GM23248 (cell line): ENCODE data around the gene ERI3. TPM values are rescaled to one million over a fixed set of nuclear protein-coding genes. Genes with fewer than 3 reads are reported as not detected.

Experiments
- DNase-seq: peaks from one replicate; pipeline ENCODE4 v3.0.0-alpha.2; 2015
- H2AFZ ChIP-seq: fragments of 200-600 bp; sonication (generic); 2 replicates; pipeline ENCODE4 v1.6.1; 2016; ENCODE audit warnings: antibody characterized with exemption
- H3F3A ChIP-seq: fragments of 200-600 bp; sonication (generic); 2 replicates; pipeline ENCODE4 v1.6.1; 2016; ENCODE audit warnings: mild to moderate bottlenecking, antibody characterized with exemption, mixed run types; ENCODE audit not compliant: insufficient read depth
- H3K27ac ChIP-seq: fragments of 200-600 bp; sonication (generic); 2 replicates; pipeline ENCODE4 v1.5.1; 2016; ENCODE audit warnings: mild to moderate bottlenecking
- H3K27me3 ChIP-seq: fragments of 200-600 bp; sonication (generic); replicated peaks from 2 replicates; pipeline ENCODE4 v1.6.1; 2016; ENCODE audit warnings: mild to moderate bottlenecking; ENCODE audit not compliant: insufficient read depth
- H3K36me3 ChIP-seq: fragments of 200-600 bp; sonication (generic); 2 replicates; pipeline ENCODE4 v1.6.1; 2016; ENCODE audit warnings: low read depth, mild to moderate bottlenecking
- H3K4me1 ChIP-seq: fragments of 200-600 bp; sonication (generic); 2 replicates; pipeline ENCODE4 v1.6.1; 2016; ENCODE audit warnings: mild to moderate bottlenecking; ENCODE audit not compliant: insufficient read depth
- H3K4me2 ChIP-seq: fragments of 200-600 bp; sonication (generic); one replicate; pipeline ENCODE4 v1.6.1; 2016; ENCODE audit warnings: mild to moderate bottlenecking; ENCODE audit not compliant: unreplicated experiment
- H3K4me3 ChIP-seq: fragments of 200-600 bp; sonication (generic); 2 replicates; pipeline ENCODE4 v1.5.1; 2016; ENCODE audit warnings: mild to moderate bottlenecking
- H3K79me2 ChIP-seq: fragments of 200-600 bp; sonication (generic); 2 replicates; pipeline ENCODE4 v1.6.1; 2016; ENCODE audit warnings: mild to moderate bottlenecking; ENCODE audit not compliant: insufficient read depth
- H3K9ac ChIP-seq: fragments of 200-600 bp; sonication (generic); 2 replicates; pipeline ENCODE4 v1.6.1; 2016; ENCODE audit warnings: mild to moderate bottlenecking
- H3K9me2 ChIP-seq: fragments of 200-600 bp; sonication (generic); 2 replicates; pipeline ENCODE4 v1.6.1; 2016; ENCODE audit warnings: mixed run types, mild to moderate bottlenecking, moderate library complexity; ENCODE audit not compliant: insufficient read depth
- H3K9me3 ChIP-seq: fragments of 200-600 bp; sonication (generic); one replicate; pipeline ENCODE4 v1.6.1; 2017; ENCODE audit warnings: low read depth
- H4K20me1 ChIP-seq: fragments of 200-600 bp; sonication (generic); 2 replicates; pipeline ENCODE4 v1.6.0; 2016; ENCODE audit not compliant: insufficient read depth
- EZH2 ChIP-seq: fragments of 200-600 bp; sonication (generic); IDR thresholded peaks from 2 replicates; pipeline ENCODE4 v1.6.1; 2018; ENCODE audit warnings: antibody characterized with exemption, mild to moderate bottlenecking; ENCODE audit not compliant: insufficient read depth, poor library complexity, severe bottlenecking
- EZH2phosphoT487 ChIP-seq: fragments of 200-600 bp; sonication (generic); IDR thresholded peaks from 2 replicates; pipeline ENCODE4 v1.6.1; 2018; ENCODE audit warnings: antibody characterized with exemption, moderate library complexity, mild to moderate bottlenecking, low read depth; ENCODE audit not compliant: insufficient read depth
- WGBS, 2 experiments: methylation state at CpG; one replicate each; pipeline ENCODE4 v1.1.6; 2015 to 2017; ENCODE audit warnings: low lambda C conversion rate in 2 of 2, low coverage in 1 of 2; ENCODE audit errors: missing lambda C conversion rate in 2 of 2; 5-methylcytosine and 5-hydroxymethylcytosine counted together
- in situ Hi-C: fragments of 300-500 bp; cut with MboI; formaldehyde crosslinking; loops from 2 replicates; pipeline ENCODE4 v1.15.0; 2020
- polyA plus RNA-seq: library from polyadenylated mRNA; unstranded; fragments of >200 nt; fragmentation: Nextera tagmentation; extraction: Ambion mirVana; gene quantifications from 2 replicates; pipeline ENCODE4 v1.2.1, GENCODE V29; 2016
- total RNA-seq: library from RNA; depleted of rRNA; stranded (reverse); fragments of >200 nt; shearing (Covaris generic); gene quantifications from 2 replicates; pipeline ENCODE4 v1.2.3, GENCODE V29; 2014

Gene ERI3
- total and polyA plus RNA-seq, 2 experiments from 2014 or later: 51.2 to 83.4 TPM

GRCh38 chr1:44300852-44301251, 54.2 kb downstream of the ERI3 start:
- no peaks in the 10 kb centered on the region for H4K20me1 ChIP-seq
- H3F3A ChIP-seq: peaks cover 5% of the 10 kb centered on the region; the same call in 1 of the 2 replicates
- WGBS, 2 experiments: 55 to 57% methylated on average over 7 of the region's 7 CpGs
- no peak overlapping the region for H3K27ac ChIP-seq
- TF ChIP-seq EZH2phosphoT487 (no peak), EZH2 (no peak)
- in situ Hi-C loops: no loop called here
- H3K79me2 ChIP-seq: no peaks in the 10 kb centered on the region
- H3K4me1 ChIP-seq: no peaks in the 10 kb centered on the region
- no peak for DNase-seq
- no peak overlapping the region for H3K9ac ChIP-seq
- no peak overlapping the region for H2AFZ ChIP-seq
- no peaks in the 10 kb centered on the region for H3K9me2 ChIP-seq
- H3K36me3 ChIP-seq: peaks cover 4% of the 10 kb centered on the region; the same call in 1 of the 2 replicates
- no peak overlapping the region for H3K4me3 ChIP-seq
- no peak overlapping the region for H3K4me2 ChIP-seq
- H3K27me3 ChIP-seq: no peaks in the 10 kb centered on the region
- H3K9me3 ChIP-seq: no peaks in the 10 kb centered on the region

- no peak for DNase-seq
- Histone ChIP-seq H3F3A (peaks cover 17% of the 10 kb centered on the region), H3K79me2 (no peaks in the 10 kb centered on the region), H4K20me1 (no peaks in the 10 kb centered on the region), H3K9me2 (no peaks in the 10 kb centered on the region), H3K36me3 (peaks cover 5% of the 10 kb centered on the region; the same call in 1 of the 2 replicates), H3K4me2 (no peak overlapping the region), H3K9ac (no peak overlapping the region), H3K27me3 (no peaks in the 10 kb centered on the region), H3K9me3 (no peaks in the 10 kb centered on the region), H3K4me3 (no peak overlapping the region), H2AFZ (no peak overlapping the region), H3K4me1 (peaks cover 6% of the 10 kb centered on the region), H3K27ac (no peak overlapping the region)
- in situ Hi-C loops: no loop called here
- TF ChIP-seq EZH2 (no peak), EZH2phosphoT487 (no peak)
- WGBS, 2 experiments: 97 to 98% methylated on average over 2 of the region's 2 CpGs
Observed at GRCh38 chr1:44297695-44298400, 57.2 kb downstream of the ERI3 start.

GRCh38 chr1:44296806-44297205, 58.3 kb downstream of the ERI3 start:
- in situ Hi-C loops: no loop called here
- peaks cover 5% of the 10 kb centered on the region; the same call in 1 of the 2 replicates for H3K36me3 ChIP-seq
- no peaks in the 10 kb centered on the region for H3K79me2 ChIP-seq
- H3K4me1 ChIP-seq: peaks cover 6% of the 10 kb centered on the region
- H2AFZ ChIP-seq: no peak overlapping the region
- no peak for TF ChIP-seq EZH2phosphoT487
- TF ChIP-seq EZH2: no peak
- no peak for DNase-seq
- no peak overlapping the region for H3K4me2 ChIP-seq
- WGBS, 2 experiments: 87 to 91% methylated on average over 7 of the region's 7 CpGs
- H3F3A ChIP-seq: peaks cover 17% of the 10 kb centered on the region
- no peak overlapping the region for H3K27ac ChIP-seq
- H4K20me1 ChIP-seq: no peaks in the 10 kb centered on the region
- no peaks in the 10 kb centered on the region for H3K27me3 ChIP-seq
- H3K9me3 ChIP-seq: no peaks in the 10 kb centered on the region
- no peaks in the 10 kb centered on the region for H3K9me2 ChIP-seq
- H3K4me3 ChIP-seq: no peak overlapping the region
- H3K9ac ChIP-seq: no peak overlapping the region

GRCh38 chr1:44296086-44296485, 59.0 kb downstream of the ERI3 start:
- H3F3A ChIP-seq: peaks cover 17% of the 10 kb centered on the region
- H3K4me2 ChIP-seq: no peak overlapping the region
- 98% methylated on average over 6 of the region's 6 CpGs for WGBS, 2 experiments
- H3K9me2 ChIP-seq: no peaks in the 10 kb centered on the region
- no peaks in the 10 kb centered on the region for H3K9me3 ChIP-seq
- DNase-seq: no peak
- peaks cover 5% of the 10 kb centered on the region; the same call in 1 of the 2 replicates for H3K36me3 ChIP-seq
- no peak overlapping the region for H3K4me3 ChIP-seq
- no peaks in the 10 kb centered on the region for H3K79me2 ChIP-seq
- H3K4me1 ChIP-seq: peaks cover 6% of the 10 kb centered on the region
- no peak overlapping the region for H3K9ac ChIP-seq
- TF ChIP-seq EZH2phosphoT487 (no peak), EZH2 (no peak)
- H2AFZ ChIP-seq: no peak overlapping the region
- no peaks in the 10 kb centered on the region for H4K20me1 ChIP-seq
- H3K27ac ChIP-seq: no peak overlapping the region
- no peaks in the 10 kb centered on the region for H3K27me3 ChIP-seq
- in situ Hi-C loops: no loop called here
